ENCODE measurements around the gene CCDC141. TPM values are rescaled to one million over a fixed set of nuclear protein-coding genes. Genes with fewer than 3 reads are reported as not detected.
A peak's percentile ranks its signal among the peaks of the same experiment; 100 is the strongest.

Gene CCDC141
- total RNA-seq, 1 donor from 2014 or later = 1.2 TPM

DNA sequence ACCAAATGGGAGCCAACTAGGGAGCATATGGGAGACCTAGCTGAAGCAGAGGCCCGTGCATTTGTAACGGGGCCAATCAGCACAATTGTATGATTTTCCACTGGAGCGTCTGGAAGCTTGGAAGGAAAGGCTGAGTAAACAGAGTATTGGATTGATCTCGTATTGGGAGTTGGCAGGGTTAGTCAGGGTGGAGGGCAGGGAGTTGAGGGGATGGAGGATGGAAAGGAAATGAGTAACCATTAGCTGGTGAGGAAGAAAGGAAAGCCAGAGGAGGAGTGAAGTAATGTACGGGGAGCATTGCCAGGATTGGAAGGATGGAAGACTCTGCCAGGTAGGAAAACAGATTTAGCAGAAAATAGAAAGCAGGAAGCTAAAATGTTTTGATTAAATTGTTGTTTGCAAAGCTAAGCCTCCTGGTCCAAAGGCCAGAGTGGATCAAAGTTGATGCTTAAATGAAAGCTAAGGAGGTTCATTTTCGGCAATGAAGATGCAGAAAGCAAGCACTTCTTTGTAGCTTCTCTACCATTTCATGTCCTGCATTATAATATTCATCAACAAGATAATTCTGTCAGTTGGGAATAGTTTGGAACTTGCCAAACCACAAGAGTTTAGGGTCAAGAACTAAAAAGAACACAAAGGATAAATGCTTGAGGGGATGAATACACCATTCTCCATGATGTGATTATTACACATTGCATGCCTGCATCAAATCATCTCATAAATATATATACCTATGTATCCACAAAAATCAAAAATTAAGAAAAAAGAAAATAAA lies 167.1 kb downstream of the CCDC141 start:
- no peaks in the 10 kb centered on the region for H3K9me3 Mint-ChIP-seq
- H3K36me3 Mint-ChIP-seq = no peaks in the 10 kb centered on the region
- H3K27ac Mint-ChIP-seq = no peak overlapping the region
- H3K4me3 Mint-ChIP-seq = no peak overlapping the region
- DNase-seq (ENCODE audit: low spot score in 2 of 2, unreplicated experiment in 2 of 2) = no peak
- TF ChIP-seq, protein P1, sequence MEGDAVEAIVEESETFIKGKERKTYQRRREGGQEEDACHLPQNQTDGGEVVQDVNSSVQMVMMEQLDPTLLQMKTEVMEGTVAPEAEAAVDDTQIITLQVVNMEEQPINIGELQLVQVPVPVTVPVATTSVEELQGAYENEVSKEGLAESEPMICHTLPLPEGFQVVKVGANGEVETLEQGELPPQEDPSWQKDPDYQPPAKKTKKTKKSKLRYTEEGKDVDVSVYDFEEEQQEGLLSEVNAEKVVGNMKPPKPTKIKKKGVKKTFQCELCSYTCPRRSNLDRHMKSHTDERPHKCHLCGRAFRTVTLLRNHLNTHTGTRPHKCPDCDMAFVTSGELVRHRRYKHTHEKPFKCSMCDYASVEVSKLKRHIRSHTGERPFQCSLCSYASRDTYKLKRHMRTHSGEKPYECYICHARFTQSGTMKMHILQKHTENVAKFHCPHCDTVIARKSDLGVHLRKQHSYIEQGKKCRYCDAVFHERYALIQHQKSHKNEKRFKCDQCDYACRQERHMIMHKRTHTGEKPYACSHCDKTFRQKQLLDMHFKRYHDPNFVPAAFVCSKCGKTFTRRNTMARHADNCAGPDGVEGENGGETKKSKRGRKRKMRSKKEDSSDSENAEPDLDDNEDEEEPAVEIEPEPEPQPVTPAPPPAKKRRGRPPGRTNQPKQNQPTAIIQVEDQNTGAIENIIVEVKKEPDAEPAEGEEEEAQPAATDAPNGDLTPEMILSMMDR (IDR thresholded peaks at IDR 0.05; ENCODE audit: unreplicated experiment) = no peak
- no peaks in the 10 kb centered on the region for H3K4me1 Mint-ChIP-seq
- H3K27me3 Mint-ChIP-seq (ENCODE audit: low read depth) = peaks cover 4% of the 10 kb centered on the region

DNA sequence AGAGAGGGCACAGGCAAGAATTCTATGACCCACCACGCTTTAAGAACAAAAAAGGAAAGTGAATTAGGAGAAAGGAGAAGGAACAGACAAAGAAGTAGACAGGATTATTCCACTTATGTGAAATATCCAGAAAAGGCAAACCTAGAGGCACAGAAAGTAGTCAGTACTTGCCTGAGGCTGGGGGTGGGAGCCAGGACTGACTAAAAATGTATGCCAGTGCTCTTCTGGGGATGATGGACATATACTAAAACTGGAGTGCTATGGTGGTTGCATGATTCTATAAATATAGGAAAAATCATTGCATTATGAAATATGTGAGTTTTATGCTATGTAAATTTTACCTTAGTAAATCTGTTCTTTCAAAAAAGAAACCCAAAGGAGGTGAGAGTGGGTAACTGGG lies 168.9 kb downstream of the CCDC141 start:
- H3K27me3 Mint-ChIP-seq (ENCODE audit: low read depth) = peaks cover 4% of the 10 kb centered on the region
- TF ChIP-seq, protein P1 (IDR thresholded peaks at IDR 0.05; ENCODE audit: unreplicated experiment) = no peak
- H3K4me1 Mint-ChIP-seq = no peaks in the 10 kb centered on the region
- H3K36me3 Mint-ChIP-seq = no peaks in the 10 kb centered on the region
- H3K4me3 Mint-ChIP-seq = no peak overlapping the region
- no peaks in the 10 kb centered on the region for H3K9me3 Mint-ChIP-seq
- no peak for DNase-seq (ENCODE audit: low spot score in 2 of 2, unreplicated experiment in 2 of 2)
- H3K27ac Mint-ChIP-seq = no peak overlapping the region

DNA sequence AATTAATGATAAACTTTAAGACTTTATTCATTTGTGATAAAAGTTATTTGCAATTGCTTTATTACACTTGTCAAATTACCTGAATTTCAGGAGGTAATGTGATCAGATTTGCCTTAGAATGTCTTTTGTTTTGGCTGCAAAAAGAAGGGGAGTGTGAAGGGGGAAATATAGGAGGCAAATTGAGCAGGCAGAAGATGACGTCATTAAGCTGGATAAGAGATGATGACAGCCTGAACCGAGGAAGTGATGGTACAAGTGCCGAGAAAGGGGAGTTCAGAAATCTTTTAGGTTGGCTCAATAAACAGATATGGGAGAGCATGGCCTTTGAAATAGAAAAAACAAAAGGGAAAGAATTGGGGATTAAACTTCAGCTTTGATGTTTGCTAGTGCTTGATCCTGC lies 169.7 kb downstream of the CCDC141 start:
- H3K36me3 Mint-ChIP-seq = no peaks in the 10 kb centered on the region
- no peak overlapping the region for H3K27ac Mint-ChIP-seq
- TF ChIP-seq, protein P1 (IDR thresholded peaks at IDR 0.05; ENCODE audit: unreplicated experiment) = no peak
- no peaks in the 10 kb centered on the region for H3K4me1 Mint-ChIP-seq
- peaks cover 4% of the 10 kb centered on the region for H3K27me3 Mint-ChIP-seq (ENCODE audit: low read depth)
- no peak for DNase-seq (ENCODE audit: low spot score in 2 of 2, unreplicated experiment in 2 of 2)
- H3K4me3 Mint-ChIP-seq = no peak overlapping the region
- H3K9me3 Mint-ChIP-seq = no peaks in the 10 kb centered on the region

DNA sequence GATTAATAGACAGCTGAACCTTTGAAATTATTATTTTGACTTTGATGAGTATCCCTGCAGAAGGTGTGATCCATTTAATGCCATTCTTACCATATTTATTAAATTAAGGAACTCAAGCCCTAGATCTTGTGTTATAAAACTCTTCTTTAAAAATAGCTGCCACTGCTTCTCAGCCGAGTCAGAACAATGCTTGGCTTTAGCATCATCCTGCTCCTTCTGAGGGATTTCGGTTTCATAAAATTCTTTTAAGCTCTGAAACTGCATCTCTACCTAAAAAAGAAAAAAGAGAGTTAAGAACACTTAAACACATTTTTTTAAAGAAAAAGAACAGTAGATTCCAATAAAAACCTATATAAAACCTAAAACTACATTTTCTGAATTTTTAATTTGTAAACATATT lies 172.1 kb downstream of the CCDC141 start:
- DNase-seq (ENCODE audit: low spot score in 2 of 2, unreplicated experiment in 2 of 2) = no peak
- H3K4me3 Mint-ChIP-seq = no peak overlapping the region
- H3K4me1 Mint-ChIP-seq = peaks cover 5% of the 10 kb centered on the region
- H3K9me3 Mint-ChIP-seq = no peaks in the 10 kb centered on the region
- no peaks in the 10 kb centered on the region for H3K36me3 Mint-ChIP-seq
- TF ChIP-seq, protein P1 (IDR thresholded peaks at IDR 0.05; ENCODE audit: unreplicated experiment) = no peak
- H3K27ac Mint-ChIP-seq = no peak overlapping the region
- peaks cover 4% of the 10 kb centered on the region for H3K27me3 Mint-ChIP-seq (ENCODE audit: low read depth)

DNA sequence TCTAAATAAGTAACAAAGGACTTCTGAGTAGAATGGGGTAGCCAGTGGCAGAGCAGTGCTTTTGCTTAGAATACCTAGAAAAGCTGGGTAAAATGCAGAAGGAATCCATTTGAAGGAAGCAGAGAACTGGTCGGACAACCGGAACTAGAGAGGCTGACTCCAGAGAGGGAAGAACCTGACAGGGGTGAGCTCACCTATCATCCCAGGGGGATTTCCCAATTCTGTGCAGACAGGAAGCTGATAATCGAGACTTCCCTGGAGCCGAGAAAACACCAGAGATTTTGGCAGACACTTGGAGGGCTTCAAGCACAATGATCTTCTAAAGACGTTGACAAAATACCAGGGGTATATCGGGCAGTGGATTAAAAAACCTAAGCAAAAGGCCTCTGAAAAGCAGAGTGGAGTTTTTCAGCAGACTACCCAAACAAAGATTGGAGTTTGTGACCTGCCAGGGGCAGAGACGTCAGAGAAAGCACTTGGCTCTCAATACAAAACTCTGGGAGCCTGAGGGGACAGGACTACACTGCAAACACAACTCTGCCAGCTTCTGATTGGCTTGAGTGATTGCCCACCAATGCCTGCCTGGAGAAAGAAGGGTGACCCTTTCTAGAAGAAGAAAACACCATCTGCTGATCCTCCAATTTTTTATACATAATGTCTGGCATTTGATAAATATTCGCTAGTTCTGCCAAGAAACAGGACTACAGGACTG lies 175.3 kb downstream of the CCDC141 start:
- no peak overlapping the region for H3K4me3 Mint-ChIP-seq

More for the DNA sequence above, 175.3 kb downstream of the CCDC141 start:
- Mint-ChIP-seq H3K4me1 (peaks cover 5% of the 10 kb centered on the region), H3K36me3 (no peaks in the 10 kb centered on the region), H3K27ac (peak overlapping the region; percentile 22), H3K9me3 (no peaks in the 10 kb centered on the region), H3K27me3 (ENCODE audit: low read depth) (peaks cover 1% of the 10 kb centered on the region)
- TF ChIP-seq, protein P1 (IDR thresholded peaks at IDR 0.05; ENCODE audit: unreplicated experiment) = no peak
- no peak for DNase-seq (ENCODE audit: low spot score in 2 of 2, unreplicated experiment in 2 of 2)

Measured in mesothelial cell of epicardium (in vitro differentiated cells).